Muscle of back (tissue), 11 donors: ENCODE results near the gene RPS6KA3. TPM values are rescaled to one million over a fixed set of nuclear protein-coding genes. Genes with fewer than 3 reads are reported as not detected.
"Not testable (repeated sequence)": the region's sequence is repeated elsewhere in the genome, so short reads cannot be mapped to it uniquely, and the experiment has no call there.

Source experiments
- DNase-seq, 3 donors: peaks; one replicate each; pipeline versions ENCODE4 v3.0.0 to v3.0.0-alpha.2; 2013
- polyA plus RNA-seq, 10 donors: library from polyadenylated mRNA; unstranded; fragments of 120-200 nt; gene quantifications; one replicate each; pipeline ENCODE4 v1.2.1, GENCODE V29; 2013; ENCODE audit not compliant: insufficient read length in 10 of 10

RPS6KA3 gene
- polyA plus RNA-seq, 10 donors: 27.5 to 62.5 (median 37.8) TPM

DNA sequence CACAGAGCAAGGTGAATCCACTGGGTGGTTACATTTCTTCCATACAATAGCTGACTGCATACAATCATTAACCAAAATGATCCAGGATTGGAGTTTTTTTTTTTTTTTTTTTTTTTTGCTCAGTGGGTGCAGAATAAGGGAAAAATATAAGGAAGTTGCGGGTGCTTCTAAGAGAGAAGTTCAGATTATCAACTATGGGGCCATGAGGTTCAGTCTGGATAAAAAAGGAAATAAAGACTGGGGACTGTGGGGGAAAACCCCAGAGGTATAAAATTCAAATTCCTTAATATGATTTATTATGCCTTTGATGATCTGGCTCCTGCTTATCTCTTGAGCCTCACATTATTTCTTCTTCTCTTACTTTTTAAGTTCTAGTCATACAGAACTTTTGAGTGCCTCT lies 119.1 kb downstream of the RPS6KA3 start:
- no peak for DNase-seq

DNA sequence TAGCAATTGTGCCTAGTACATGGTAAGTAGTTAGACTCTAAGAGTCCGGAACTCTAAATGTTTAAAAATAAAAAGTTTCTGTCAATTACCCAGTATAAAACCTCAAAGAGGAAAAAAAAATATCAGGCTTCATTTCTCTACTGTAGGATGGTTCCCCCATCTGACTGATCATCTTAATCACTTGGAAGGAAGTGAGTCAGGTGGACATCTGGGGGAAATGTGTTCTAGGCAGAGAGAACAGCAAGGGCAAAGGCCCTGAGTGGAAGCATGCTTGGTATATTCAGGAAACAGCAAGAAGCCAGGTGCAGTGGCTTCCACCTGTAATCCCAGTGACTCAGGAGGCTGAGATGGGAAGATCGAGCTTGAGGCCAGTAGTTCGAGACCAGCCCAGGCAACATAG lies 122.2 kb downstream of the RPS6KA3 start:
- peak in 1 of 3 donors; percentile 9 for DNase-seq

DNA sequence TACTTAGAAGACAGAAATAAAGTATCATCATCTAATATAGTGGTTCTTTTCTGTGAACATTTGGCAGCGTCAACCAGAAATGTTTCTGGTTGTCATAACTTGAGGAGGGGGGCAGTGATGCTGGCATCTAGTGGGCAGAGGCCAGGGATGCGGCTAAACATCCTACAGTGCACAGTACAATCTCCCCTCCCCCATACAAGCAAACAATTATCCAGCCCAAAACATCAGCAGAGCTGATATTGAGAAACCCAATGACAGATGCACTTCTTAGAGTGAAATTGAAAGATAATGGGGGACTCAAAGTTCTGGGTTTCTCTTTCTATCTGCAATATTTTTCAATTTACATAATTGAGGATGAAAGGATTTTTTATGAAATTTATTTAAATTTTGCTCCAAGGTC lies 123.1 kb downstream of the RPS6KA3 start:
- DNase-seq: peak in 1 of 3 donors; percentile 5

DNA sequence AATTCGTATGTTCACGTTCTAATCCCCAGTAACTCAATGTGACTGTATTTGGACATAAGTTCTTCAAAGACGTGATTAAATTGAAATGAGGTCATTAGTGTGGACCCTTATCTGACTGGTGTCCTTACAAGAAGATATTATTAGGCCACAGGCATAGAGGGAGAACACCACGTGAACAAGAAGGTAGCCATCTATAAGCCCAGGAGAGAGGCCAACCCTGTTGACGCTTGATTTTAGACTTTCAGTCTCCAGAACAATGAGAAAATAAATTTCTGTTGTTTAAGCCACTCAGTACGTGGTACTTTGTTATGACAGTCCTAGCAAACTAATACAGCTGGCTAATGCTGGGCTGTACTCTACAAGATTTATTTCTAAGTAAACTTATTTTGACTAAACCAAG lies 123.6 kb downstream of the RPS6KA3 start:
- DNase-seq: peak in 1 of 3 donors; percentile 11

DNA sequence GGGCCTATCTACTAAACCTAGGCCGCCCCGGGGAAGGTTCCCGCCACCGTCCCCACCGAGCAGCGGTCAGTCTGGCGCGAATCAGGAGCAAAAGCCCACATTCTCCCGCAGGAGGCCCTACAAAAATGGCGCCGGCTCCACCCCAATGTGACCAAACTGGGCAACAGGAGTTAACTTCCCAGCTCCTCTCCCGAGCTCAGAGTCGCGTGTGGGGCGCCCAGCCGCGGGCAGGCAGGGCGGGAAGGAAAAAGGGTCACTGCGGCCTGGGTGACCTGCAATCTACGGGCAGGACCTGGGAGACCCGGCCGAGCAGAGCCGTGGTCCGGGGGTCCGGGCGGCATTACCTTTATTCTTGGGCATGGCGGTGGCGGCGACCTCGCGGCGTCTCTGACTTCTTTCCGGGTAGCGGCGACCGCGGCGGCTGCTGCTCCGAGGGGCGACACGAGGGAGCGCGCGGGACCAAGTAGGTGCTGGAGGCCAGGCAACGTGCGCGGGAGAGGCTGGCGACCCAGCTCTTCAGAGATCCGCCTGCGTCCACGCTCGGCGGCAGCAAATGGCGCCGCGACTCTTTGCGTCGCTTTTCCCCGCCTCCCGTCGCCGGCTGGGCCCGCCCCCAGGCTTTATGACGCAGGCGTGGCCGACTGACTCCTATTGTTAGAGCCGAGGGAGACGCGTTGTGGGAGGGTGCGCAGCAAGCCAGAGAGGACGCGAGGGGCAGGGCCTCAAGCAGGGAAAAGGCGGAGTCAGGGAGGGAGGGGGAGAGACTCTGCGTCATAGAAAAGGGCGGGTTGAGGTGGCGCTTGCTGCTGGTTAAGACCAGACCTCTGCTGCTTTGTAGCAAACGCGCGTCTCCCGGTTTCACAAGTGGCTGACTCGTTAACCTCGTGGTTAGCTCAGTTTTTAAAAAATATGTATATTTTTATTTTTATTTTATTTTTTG lies 125.2 kb downstream of the RPS6KA3 start, which contains the start of gene EIF1AX:
TSS of gene EIF1AX (minus strand) at position 558 of the 940 bp plus-strand sequence. CDS start at position 360, 198 bp downstream.
- peak; percentile 97 to 99 (median 97) for DNase-seq

DNA sequence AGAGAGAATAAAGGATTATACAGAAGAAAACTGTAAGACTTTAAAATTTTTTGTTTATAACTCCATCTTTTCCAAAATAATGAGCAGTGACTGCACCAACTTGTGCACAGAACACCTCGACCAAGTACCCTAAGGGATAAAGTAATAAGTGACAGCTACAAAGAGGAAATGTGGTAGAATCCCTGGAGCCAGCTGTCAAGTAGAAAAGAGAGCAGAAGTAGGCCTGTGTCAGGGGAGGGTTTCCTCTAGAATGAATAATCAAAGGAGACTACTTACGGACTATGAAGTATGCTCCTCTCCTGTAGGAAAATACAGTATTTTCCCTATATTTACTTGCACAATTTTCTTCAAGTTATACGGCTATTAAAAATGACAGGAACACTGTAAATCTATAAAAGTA lies 126.3 kb downstream of the RPS6KA3 start:
- DNase-seq: peak in 1 of 3 donors; percentile 16

DNA sequence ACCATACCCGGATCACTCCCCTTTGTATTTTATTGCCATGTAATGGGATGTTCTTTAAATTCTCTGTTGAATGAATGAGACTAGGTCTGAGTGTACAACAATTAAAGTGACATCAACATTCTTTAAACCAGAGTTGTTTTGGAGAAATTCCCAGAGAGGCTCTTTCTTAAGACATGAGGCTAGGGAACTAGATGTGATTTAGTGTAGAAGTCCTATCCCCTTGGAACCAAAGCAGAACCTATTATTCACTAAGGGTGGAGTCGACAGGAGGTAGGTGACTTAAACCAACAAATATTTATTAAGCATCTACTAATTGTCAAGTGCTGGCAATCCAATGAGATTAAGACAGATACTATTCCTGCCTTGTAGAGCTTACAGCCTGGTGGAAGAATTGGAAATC lies 126.7 kb downstream of the RPS6KA3 start:
- DNase-seq: peak in 2 of 3 donors; percentile 10 to 25

DNA sequence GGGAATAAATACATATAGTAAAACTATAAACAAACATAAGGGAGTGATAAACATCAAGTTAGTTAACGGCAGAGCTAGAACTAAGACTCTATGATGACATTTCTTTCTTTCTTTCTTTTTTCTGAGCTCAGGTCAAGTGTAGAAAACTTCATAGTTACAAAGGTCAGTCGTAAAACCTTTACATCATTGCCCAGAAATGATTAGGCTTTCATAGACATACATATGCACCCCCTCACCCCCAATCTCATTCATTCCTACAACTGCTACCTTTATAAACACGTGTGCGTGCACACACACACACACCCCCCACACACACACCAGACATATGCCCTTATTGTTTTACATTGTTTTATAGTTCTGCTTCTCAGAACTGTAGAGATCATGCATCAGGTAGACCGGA lies 130.8 kb downstream of the RPS6KA3 start:
- no peak for DNase-seq

DNA sequence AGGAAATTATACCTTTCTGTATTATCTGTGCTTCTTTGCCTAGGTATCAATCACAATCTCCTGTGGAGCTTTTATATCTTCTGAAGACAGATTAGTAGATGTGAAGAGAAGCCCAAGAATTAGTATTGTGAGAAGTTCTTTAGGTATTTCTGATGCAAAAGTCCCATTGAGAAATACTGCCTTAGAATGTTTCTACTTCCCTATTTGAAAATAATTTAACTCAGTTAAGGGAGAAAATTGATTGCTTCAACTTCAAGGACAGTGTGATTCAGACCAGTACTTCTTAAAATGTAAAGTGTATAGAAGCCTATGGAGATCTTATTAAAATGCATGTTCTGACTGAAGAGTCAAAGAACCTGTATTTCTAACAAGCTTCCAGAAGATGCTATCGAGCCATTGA lies 134.0 kb downstream of the RPS6KA3 start:
- DNase-seq: no peak

DNA sequence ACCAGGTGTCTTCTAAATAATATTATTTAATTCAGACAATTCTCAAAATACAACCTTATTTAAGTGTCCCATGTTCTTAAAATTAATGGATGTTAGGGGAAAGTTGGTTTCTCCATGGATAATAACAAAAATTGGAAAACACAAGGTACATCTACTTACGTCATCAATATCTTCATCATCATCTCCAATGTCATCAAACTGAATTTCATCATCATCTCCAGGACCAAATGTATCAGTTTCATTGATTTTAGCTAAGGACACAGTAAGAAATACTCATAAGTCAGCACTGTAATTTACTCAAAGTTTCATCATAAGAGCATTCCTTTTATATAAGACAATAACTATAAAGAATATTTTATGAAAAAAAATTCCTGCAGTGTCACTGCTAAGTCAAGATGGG lies 136.4 kb downstream of the RPS6KA3 start:
- no peak for DNase-seq

DNA sequence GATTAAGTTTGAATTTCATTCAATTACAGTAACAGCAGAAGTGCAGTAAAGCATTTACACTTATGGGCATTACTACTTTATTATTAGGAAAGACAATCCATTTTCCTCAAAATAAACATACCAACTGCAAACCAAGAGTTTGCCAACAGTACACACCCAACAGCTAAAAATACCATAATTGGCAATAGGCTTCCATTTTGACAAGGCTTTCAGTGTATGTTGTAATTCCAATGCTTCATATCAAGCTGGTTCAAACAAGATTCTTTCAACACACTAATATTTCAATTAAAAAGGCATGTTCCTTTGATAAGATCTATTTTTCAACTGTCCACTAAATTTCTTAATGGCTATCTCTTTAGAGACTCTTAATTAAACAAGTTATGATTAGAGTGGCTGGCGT lies 137.2 kb downstream of the RPS6KA3 start:
- DNase-seq: no peak

DNA sequence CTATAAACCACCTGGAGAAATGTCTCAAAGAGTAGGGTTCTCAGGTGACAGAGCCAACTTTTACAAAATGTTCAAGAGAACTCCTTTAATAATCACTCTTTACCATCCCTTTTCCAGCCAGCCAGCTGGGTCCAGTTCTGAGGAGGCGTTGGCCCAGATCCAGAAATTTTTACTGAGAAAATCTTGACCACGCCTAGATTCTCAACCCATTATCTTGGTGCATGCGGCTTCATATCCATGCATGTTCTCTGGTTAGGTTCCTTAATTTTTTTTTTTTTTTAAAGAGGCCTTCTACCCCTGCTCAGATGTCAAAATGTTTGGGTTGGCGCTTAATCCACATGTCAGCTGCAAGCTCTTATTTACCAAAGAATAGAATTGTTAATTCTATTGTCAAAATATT lies 138.0 kb downstream of the RPS6KA3 start:
- no peak for DNase-seq

DNA sequence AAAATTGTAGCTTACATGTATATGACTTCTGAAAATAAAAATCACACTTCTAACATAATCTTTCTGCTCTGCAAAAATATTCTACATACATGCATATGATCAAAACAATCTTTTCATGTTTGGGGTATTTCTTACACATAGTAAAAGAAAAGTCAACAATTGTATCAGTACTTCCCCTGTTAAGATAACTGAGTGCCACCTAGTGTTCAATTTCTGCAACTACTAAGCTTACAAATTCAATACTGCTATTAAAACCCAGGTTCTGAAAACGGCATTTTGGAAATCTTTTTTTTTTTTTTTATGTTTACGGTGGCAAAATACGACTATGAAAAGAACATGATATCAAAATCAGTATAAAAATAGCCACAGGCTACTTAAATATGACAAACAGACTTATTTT lies 139.3 kb downstream of the RPS6KA3 start:
- not testable (repeated sequence) for DNase-seq

DNA sequence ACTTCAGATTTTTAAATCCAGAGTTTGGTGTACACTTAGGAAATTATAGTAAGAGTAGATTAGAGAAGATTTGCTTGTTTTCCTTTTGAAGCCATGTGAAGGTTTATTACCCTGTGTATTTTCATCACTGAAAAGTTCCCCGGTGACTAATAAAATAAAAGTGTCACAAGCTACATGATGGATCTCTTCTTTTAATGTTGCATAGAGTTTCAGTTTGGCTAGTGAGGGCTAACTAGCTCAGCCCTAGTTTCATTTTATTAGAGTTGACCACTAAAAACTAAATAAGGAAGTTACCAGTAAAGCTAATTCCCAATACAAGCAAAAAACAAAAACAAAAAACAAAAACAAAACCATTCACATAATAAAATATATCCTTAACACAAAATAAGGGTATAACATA lies 139.9 kb downstream of the RPS6KA3 start:
- DNase-seq: not testable (repeated sequence)

DNA sequence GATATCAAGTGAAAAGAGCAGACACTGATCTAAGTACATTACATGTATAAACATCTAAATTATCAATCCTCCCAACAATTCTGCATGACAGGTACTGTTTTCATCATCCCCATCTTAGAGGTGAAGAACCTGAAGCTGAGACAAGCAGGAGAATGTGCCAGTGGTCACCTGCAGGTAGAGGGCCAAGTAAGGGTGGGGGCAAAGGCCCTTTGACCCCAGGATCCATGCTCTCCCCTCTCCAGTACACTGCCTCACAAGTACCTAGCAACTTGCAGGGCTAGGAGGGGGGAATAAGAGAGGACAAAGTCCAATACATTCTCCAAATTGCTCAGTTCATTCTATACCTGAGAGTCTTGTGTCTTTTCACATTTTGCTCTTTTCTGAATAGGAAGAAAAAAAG lies 141.7 kb downstream of the RPS6KA3 start:
- DNase-seq: no peak

DNA sequence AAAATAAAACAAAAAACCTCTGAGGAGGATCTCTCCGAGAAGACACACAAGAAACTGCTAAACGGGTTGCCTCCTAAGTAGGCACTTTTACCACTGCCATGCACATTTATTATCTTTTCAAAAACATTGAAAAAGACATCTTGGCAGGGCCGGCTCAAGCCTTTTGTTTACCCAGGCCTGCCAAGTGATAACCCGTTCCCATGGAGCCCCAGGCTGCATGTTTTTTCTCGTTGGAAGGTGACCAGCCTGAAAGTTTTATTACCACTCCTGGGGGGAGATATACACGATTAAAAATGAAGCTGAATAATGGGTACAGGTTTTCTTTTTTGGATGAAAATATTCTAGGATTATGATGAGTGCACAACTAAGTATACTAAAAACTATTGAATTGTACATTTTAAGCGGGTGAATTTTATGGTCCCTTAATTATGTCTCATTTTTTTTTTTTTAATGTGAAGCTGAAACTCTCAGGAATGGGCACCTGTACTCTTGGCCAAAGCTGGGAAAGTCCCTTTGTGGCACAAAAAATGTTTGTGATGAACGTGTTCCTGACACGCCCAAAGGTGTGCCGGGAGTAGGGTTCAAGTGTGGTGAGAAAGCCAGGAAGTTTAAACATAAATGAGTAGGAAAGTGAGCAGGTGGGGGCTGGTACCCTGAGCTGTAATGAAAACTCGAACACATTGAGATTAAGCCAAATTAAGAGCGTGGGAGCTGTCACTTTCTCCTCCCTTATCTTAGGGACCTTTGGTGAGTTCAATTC lies 148.5 kb downstream of the RPS6KA3 start:
- no peak for DNase-seq

DNA sequence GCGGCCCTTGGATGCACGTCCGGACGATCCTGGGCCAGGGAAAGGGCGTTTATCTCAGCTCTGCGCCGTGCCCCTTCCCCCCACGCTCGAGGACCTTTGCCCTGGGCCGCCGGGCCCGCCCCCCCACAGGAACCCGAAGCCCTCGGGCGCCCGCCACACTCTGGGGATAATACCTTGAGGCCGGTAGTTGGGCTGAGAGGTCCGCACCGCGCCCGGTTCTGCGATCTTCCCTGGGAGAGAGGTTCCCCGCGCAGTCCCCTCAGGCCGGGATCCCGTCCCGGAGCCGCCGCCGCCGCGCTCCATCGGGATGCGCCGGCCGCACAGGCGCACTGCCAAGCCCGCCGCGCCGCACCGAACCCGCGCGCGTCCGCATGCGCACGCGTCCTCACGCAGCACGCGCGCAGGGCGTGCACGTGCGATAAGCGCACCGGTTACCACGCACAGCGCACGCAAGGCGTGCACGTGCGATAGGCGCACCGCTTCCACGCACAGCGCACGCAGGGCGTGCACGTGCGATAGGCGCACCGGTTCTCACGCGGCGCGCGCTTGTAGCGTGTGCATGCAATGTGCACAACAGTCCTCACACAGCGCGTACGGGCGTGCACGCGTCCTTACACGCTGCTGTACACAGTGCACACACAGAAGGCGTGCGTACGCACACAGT lies 150.0 kb downstream of the RPS6KA3 start, which contains the start of gene MAP7D2:
TSS of gene MAP7D2 (minus strand) at position 331 of the 664 bp plus-strand sequence. CDS start at position 303, 28 bp downstream.
- peak in 1 of 3 donors; percentile 15 for DNase-seq

DNA sequence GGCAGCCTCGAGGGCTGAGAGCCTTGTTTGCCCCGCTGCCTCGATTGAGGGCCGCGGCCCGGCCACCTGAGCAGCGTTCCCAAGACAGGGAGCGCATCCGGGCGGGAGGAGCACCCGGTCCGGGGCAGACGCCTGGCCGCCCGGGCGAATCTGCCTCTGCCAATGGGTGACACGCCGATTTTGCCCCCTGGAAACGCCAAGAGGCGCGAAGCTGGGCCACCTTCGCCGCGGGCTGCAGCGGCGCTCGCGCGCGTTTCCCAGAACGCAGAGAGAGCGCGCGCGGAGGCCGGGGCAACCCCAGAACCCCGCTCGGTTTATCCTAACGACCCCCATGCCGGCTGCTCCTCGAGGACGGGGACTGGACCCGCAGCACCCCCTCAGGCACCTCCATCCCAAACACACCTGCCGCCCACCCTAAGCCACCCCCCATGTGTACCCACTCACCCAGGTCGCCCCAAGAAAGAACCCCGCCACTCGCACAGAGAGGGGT lies 150.6 kb downstream of the RPS6KA3 start:
- peak in 1 of 3 donors; percentile 4 for DNase-seq

DNA sequence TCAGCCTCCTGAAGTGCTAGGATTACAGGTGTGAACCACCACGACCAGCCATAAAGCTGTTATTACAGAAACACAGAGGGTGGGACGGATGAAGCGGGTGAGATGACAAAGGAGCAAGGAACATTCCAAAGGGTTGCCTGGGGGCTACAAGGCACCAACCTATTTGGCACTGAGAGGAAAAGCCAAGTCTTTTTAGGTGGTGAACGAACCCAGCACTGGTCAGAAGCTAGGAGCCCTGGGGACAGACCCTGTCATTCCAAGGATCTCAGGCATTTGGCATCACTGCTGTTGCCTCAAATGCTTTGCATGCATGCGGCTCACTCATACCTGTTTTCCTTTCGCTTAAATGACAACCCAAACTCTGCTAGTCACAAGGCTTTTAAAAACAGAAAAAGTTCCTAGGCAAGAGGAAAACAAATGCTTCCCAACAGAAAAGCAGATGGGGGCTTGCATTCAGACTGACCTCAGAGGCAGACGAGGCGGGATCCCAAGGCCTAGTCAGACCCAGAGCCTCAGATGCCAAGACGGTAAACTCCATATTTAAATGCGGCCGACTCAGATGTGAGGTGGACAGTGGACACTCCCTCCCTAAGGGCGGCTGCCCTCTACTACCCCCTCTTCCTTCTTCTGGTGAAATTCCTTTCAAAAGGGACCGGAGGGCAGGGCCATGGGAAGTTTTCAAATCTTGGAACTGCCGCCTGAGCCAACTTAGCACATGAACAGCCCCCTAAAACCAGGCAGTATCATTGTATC lies 154.5 kb downstream of the RPS6KA3 start:
- DNase-seq: no peak

DNA sequence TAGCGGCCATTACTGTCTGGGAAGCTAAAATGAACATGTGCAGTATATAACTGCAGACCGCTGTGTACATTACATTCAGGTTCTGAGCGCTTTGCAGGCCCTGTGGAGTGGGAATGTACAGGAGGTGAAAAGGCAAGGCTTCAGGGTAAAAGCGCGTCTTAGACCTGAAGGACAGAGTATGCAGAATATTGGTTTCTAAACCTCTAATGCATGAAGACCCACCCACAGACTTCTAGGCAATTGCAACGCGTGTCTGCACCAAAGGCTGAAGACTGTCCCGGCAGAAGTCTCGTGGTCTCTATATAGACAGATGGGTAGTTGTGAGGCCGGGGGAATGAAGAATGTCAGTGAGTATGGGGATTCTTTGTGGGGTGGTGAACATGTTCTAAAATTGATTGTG lies 155.4 kb downstream of the RPS6KA3 start:
- no peak for DNase-seq
